Keratinocyte (primary cell): Measurements from ENCODE around the gene PKNOX1.
"Not testable (repeated sequence)": the region's sequence is repeated elsewhere in the genome, so short reads cannot be mapped to it uniquely, and the experiment has no call there.

ENCODE experiments used
- EZH2 ChIP-seq: IDR thresholded peaks from one replicate; pipeline ENCODE4 v1.6.1; 2012; ENCODE audit warnings: inconsistent platforms, mild to moderate bottlenecking, low read length, moderate library complexity
- TF ChIP-seq, protein P1 (sequence below), 3 experiments: IDR thresholded peaks in 1 of 3; conservative IDR thresholded peaks in 1 of 3; optimal IDR thresholded peaks in 1 of 3; 2 replicates in 2 of 3; 3 replicates in 1 of 3; pipeline versions ENCODE3 to v1.5.1; 2011; ENCODE audit warnings: low read length in 3 of 3, mild to moderate bottlenecking in 3 of 3, moderate library complexity in 2 of 3, control low read depth in 1 of 3, inconsistent platforms in 1 of 3; ENCODE audit not compliant: insufficient read depth in 2 of 3; ENCODE audit errors: extremely low read depth in 1 of 3

DNA sequence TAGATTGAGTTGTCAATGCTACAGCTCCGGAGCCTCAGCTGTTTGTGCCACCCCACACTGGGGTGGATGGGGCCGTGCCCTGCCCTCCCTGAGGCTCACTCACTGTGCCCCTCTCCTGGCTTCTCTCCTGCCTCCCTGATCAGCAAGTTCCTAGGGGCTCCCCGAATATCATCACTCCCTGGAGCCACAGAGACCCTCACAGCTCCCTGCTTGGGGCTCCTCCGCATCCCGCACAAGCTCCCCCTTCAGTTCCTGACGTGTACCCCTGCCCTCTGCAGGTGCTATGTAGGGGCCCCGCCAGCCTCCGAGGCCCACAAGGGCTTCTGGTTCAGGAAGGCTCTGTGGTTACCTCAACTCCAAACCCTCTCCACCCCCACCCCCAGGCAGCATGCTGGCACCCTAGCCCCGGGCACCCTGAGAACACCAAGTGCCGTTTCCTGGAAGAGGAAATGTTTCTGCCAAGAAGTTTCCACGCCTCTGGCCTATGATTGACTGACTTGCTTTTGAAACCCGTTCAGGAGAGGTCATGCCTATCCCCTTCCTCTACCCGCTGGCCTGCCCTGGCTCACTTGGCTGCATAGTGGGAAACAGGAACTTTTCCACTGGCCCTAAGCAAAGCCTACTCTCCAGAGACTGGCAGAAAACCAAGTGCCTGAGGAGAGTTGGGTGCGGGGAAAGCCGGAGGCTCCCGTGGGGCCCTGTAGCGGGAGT, 71.0 kb downstream of the PKNOX1 start:
- TF ChIP-seq, protein P1, sequence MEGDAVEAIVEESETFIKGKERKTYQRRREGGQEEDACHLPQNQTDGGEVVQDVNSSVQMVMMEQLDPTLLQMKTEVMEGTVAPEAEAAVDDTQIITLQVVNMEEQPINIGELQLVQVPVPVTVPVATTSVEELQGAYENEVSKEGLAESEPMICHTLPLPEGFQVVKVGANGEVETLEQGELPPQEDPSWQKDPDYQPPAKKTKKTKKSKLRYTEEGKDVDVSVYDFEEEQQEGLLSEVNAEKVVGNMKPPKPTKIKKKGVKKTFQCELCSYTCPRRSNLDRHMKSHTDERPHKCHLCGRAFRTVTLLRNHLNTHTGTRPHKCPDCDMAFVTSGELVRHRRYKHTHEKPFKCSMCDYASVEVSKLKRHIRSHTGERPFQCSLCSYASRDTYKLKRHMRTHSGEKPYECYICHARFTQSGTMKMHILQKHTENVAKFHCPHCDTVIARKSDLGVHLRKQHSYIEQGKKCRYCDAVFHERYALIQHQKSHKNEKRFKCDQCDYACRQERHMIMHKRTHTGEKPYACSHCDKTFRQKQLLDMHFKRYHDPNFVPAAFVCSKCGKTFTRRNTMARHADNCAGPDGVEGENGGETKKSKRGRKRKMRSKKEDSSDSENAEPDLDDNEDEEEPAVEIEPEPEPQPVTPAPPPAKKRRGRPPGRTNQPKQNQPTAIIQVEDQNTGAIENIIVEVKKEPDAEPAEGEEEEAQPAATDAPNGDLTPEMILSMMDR (optimal IDR thresholded peaks at IDR 0.05 in 1 of 3, IDR thresholded peaks at IDR 0.05 in 1 of 3, conservative IDR thresholded peaks at IDR 0.05 in 1 of 3; ENCODE audit: extremely low read depth in 1 of 3, insufficient read depth in 2 of 3, low read length in 3 of 3), result not testable (repeated sequence)
- TF ChIP-seq EZH2, result not testable (repeated sequence)
